ENCODE data around the gene LANCL1.

- TF ChIP-seq CTCF (conservative IDR thresholded peaks at IDR 0.05 in 1 of 2, IDR thresholded peaks at IDR 0.05 in 1 of 2; ENCODE audit: extremely low read depth in 1 of 2, insufficient read depth in 1 of 2, low read depth in 1 of 2, low read length in 2 of 2) (no peak), EZH2 (IDR thresholded peaks at IDR 0.05; ENCODE audit: borderline replicate concordance, low read length) (no peak)
Measured at GRCh38 chr2:210460322-210461227, 16.0 kb downstream of the LANCL1 start.

Data from mammary epithelial cell (primary cell).